GM19468 (cell line): ENCODE results near the gene IFT20.

Source experiments
- ATAC-seq: cut with Tn5 transposase; IDR thresholded peaks from one replicate; pipeline ENCODE4 v1.9.1; 2021; ENCODE audit warnings: mild to moderate bottlenecking, moderate library complexity, moderate number of reproducible peaks; ENCODE audit not compliant: unreplicated experiment; ENCODE audit errors: extremely low read depth

Gene IFT20

GRCh38 chr17:28338056-28338768, 2.9 kb upstream of the IFT20 start:
- no peak for ATAC-seq

DNA sequence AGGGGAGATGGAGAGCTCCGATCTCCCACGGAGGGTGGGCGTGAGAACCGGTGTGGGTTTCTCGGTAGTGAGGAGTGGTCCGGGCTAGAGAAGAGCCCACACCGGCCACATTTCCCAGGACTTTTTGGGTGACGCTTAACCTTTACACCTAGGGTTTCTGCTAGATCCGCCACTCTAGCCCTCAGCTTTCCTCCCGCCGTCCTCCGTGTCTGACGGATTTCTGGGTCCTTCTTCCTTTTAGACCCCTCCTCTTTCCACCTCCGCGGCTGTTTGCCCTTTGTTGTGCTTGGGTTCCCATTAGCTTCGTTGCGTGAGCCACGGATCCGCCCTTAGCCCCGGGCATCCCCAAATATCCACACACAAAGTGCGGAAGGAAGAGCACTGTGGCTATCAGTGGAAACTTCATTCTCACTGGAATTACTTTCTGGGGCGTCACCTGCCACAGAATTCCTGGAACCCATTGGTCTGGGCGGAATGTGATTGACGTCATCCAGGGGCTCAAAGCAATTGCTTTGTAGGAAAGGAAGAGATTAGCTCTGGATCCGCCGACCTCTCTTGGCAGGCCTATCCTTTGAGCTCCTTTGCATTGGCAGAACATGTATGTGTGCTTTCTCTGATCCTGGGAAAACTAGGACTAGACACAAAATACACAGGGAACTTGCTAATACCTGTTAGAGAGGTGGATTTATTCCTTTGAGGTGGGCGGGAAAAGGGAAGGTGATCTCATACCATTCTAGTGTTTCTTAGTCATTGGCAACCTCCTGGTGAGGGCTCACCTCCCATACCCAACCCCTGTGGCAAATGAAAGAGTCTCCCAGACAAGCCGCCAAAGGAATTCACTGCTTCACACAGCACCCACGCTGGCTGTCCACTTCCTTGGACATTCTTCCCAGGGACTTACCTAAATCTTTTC, 943 bp upstream of the IFT20 start:
- no peak for ATAC-seq

GRCh38 chr17:28334666-28335200, 539 bp downstream of the IFT20 start:
- no peak for ATAC-seq

GRCh38 chr17:28334171-28334570, 1.1 kb downstream of the IFT20 start:
- no peak for ATAC-seq

GRCh38 chr17:28333083-28333746, 2.1 kb downstream of the IFT20 start:
- no peak for ATAC-seq

- no peak for ATAC-seq
These were observed 3.3 kb downstream of the IFT20 start for GRCh38 chr17:28331891-28332420.

DNA sequence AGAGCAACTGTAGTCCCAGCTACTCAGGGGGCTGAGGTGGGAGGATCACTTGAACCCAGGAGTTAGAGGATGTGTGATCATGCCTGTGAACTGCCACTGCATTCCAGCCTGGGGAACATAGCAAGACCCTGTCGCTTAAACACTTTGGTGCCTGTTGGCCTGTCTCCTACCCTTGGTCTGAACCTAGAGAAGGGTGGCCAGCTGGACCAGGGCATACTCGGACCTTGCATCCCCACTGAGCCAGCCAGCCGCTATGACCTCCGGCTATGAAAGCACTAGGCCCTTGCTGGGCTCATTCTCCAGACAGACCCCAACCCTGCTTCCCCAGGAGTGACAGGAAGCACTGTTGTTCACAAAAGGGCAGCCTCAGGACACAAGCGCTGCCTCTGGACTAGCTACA, 4.6 kb downstream of the IFT20 start:
- no peak for ATAC-seq

DNA sequence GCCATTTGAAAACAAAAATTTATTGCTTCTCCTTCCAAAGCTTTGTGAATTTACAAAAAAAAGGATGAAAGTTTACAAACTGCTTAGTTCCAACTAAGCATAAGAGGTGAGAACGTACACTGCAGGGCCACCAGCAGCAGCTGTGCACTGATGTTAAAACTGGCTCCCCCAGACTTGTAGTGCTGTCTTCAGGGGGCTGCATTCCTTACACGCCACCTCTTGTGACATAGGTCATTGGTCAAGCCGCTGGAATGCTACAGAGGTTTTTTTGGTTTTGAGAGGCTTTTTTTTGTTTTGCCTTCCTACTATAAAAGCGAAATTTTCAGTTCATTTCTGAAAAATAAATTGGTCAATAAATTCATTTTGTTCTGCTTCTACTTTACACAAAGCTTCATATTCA, 6.9 kb downstream of the IFT20 start:
- no peak for ATAC-seq

DNA sequence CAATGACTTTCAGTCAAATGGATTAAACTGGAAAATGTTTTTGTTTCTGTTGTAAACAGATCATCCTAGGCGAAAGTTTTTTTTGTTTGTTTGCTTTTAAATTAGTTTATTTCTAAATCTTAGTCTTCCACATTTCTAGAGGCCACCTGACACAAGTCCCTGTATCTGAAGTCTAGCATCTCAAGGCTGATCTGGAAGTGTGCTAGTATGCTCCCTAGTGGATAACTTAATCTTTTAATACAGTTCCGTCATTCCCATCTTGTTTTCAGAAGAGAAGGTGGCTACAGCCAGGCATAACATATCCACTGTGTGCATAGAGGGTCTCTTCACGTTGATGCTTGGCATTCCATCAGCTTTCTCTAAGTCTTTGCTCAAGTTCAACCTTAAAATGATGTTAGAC, 7.6 kb downstream of the IFT20 start:
- no peak for ATAC-seq

GRCh38 chr17:28327031-28327607, 8.2 kb downstream of the IFT20 start:
- ATAC-seq: no peak

- no peak for ATAC-seq
These were observed 9.2 kb downstream of the IFT20 start for GRCh38 chr17:28326114-28326513.

DNA sequence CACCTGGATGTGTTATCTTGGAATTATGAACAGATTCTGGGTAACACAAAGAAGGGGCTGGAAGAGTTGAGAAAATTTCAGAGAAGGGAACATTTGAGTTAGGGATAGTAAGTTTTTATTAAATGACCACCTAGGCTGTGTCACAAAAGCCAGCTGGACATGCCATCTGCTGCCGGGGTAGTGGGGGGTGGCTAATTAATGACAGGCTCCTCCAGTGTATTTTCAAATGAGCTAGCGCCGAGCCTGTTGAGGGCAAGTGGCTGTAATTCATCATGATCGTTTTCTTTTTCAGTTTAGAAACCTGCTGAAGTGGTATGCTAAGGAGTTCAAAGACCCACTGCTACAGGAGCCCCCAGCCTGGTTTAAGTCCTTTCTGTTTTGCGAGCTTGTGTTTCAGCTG, 10.1 kb downstream of the IFT20 start:
- ATAC-seq: no peak

GRCh38 chr17:28324781-28325180, 10.5 kb downstream of the IFT20 start:
- no peak for ATAC-seq

- no peak for ATAC-seq
These were observed 11.0 kb downstream of the IFT20 start for GRCh38 chr17:28324267-28324745.

DNA sequence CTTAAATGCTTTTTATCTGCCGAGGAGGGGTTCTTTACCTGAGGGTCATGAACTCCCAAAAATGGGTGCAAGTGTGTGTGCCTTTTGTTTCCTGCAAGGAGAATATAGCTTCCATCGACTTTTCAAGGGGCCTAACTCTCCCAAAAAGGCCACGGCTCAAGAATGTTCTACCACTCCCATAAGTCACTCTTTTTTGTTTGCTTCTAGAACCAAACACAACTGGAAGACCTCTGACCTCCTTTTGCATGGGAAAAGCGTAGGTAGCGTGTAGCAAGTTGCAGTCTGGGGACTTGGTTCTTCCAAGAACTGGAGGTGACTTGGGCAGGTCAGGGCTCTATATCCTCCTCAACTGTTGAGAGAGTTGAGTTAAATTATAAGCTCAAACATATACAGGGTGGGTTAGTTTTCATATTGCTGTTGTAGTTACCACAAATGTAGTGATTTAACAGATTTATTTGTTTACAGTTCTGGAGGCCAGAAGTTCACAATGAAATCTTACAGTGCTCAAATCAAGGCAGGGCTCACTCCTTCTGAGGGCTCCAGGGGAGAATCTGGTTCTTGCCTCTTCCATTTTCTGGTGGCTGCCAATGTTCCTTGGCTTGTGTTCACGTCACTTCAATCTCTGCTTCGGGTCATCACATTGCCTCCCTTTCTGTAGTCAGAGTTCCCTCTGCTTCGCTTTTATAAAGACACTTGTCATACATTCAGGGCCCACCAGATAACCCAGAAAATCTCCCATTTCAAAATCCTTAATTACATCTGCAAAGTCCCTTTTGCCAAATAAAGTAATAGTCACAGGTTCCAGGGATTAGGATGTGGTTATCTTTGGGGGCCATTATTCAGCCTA, 14.8 kb downstream of the IFT20 start:
- no peak for ATAC-seq

GRCh38 chr17:28319598-28319935, 15.7 kb downstream of the IFT20 start:
- no peak for ATAC-seq

- ATAC-seq: peak; percentile 93
These were observed 16.3 kb downstream of the IFT20 start, which contains the start of gene TMEM97 for GRCh38 chr17:28318759-28319597. Gene TMEM97, plus strand, starts transcription at chr17:28319200. Its CDS starts 40 bp downstream, at chr17:28319240.
